H1 (cell line): ENCODE measurements around the gene ACVRL1. TPM values are rescaled to one million over a fixed set of nuclear protein-coding genes. Genes with fewer than 3 reads are reported as not detected.

ENCODE experiments used
- CTCF ChIA-PET: fragments of 300-600 bp; sonication (Branson Sonifier 250); formaldehyde crosslinking; loops from one replicate; lab custom pipeline; 2021; ENCODE audit not compliant: partially characterized antibody; lab: Charles Lee
- POLR2A ChIA-PET: fragments of 300-600 bp; sonication (Branson Sonifier 250); formaldehyde crosslinking; loops from one replicate; lab custom pipeline; 2021; ENCODE audit warnings: inconsistent platforms; ENCODE audit not compliant: partially characterized antibody; lab: Charles Lee
- DNase-seq, 2 experiments: peaks; one replicate each; pipeline versions ENCODE4 v3.0.0 to v3.0.0-alpha.2; 2010 to 2022; ENCODE audit warnings: low spot score in 2 of 2, low read depth in 1 of 2, mixed read lengths in 1 of 2
- FAIRE-seq: peaks from 2 replicates; lab custom pipeline; 2011; peaks lifted over from hg19 to GRCh38; lab: Jason Lieb, UNC
- H2AFZ ChIP-seq: 2 replicates; pipeline ENCODE4 v1.8.1; 2012; ENCODE audit warnings: low read length, inconsistent platforms
- H2AK5ac ChIP-seq: 2 replicates; pipeline ENCODE4 v1.6.1; 2013; ENCODE audit warnings: low read depth, low read length
- H2BK120ac ChIP-seq: replicated peaks from 2 replicates; pipeline ENCODE3; 2013; ENCODE audit warnings: low read depth, low read length, inconsistent platforms
- H2BK12ac ChIP-seq: 2 replicates; pipeline ENCODE4 v1.6.1; 2013; ENCODE audit warnings: low read depth, low read length
- H2BK15ac ChIP-seq: 2 replicates; pipeline ENCODE4 v1.6.1; 2013; ENCODE audit warnings: low read length
- H2BK20ac ChIP-seq: 2 replicates; pipeline ENCODE4 v1.6.1; 2013; ENCODE audit warnings: low read length
- H2BK5ac ChIP-seq: 2 replicates; pipeline ENCODE4 v1.6.1; 2013; ENCODE audit warnings: low read depth, low read length
- H3K14ac ChIP-seq: 2 replicates; pipeline ENCODE4 v1.6.1; 2013; ENCODE audit warnings: inconsistent platforms; ENCODE audit not compliant: insufficient read length
- H3K18ac ChIP-seq: 2 replicates; pipeline ENCODE4 v1.6.1; 2013; ENCODE audit warnings: low read length; ENCODE audit errors: extremely low read depth
- H3K23ac ChIP-seq: 2 replicates; pipeline ENCODE4 v1.6.1; 2013; ENCODE audit warnings: inconsistent platforms; ENCODE audit not compliant: insufficient read length
- H3K23me2 ChIP-seq: 2 replicates; pipeline ENCODE4 v1.6.1; 2013; ENCODE audit warnings: low read depth, low read length
- H3K27ac ChIP-seq: 2 replicates; pipeline ENCODE4 v1.6.1; 2011; ENCODE audit warnings: low read depth, low read length, inconsistent platforms
- H3K27me3 ChIP-seq, 4 experiments: replicated peaks in 1 of 4; 1 replicate in 1 of 4; 2 replicates in 3 of 4; pipeline versions ENCODE4 v1.6.1 to v1.8.1; 2011 to 2013; ENCODE audit warnings: low read length in 3 of 4, mild to moderate bottlenecking in 3 of 4, inconsistent platforms in 2 of 4, mixed read lengths in 2 of 4, moderate library complexity in 1 of 4; ENCODE audit not compliant: control insufficient read depth in 3 of 4, insufficient read depth in 3 of 4; ENCODE audit errors: extremely low read depth in 1 of 4
- H3K36me3 ChIP-seq, 4 experiments: 2 replicates each; pipeline versions ENCODE4 v1.6.1 to v1.8.1; 2011 to 2013; ENCODE audit warnings: mild to moderate bottlenecking in 4 of 4, low read length in 3 of 4, moderate library complexity in 2 of 4, control low read depth in 1 of 4, inconsistent platforms in 1 of 4; ENCODE audit not compliant: insufficient read depth in 4 of 4, control insufficient read depth in 2 of 4
- H3K4ac ChIP-seq: replicated peaks from 2 replicates; pipeline ENCODE3; 2013; ENCODE audit warnings: low read length, low read depth, mixed read lengths, inconsistent platforms; ENCODE audit not compliant: insufficient read length
- H3K4me1 ChIP-seq, 4 experiments: replicated peaks in 1 of 4; 1 replicate in 1 of 4; 2 replicates in 3 of 4; pipeline versions ENCODE4 v1.6.1 to v1.8.1; 2011 to 2013; ENCODE audit warnings: low read length in 3 of 4, inconsistent platforms in 2 of 4, mixed read lengths in 1 of 4; ENCODE audit not compliant: insufficient read depth in 4 of 4, control insufficient read depth in 3 of 4
- H3K4me2 ChIP-seq, 2 experiments: 2 replicates each; pipeline versions ENCODE4 v1.6.1 to v1.8.1; 2011 to 2013; ENCODE audit warnings: low read depth in 2 of 2, low read length in 2 of 2, control low read depth in 1 of 2, inconsistent platforms in 1 of 2, mild to moderate bottlenecking in 1 of 2; ENCODE audit not compliant: insufficient read depth in 1 of 2
- H3K4me3 ChIP-seq, 4 experiments: fragments of 200-600, 300-600 bp in 1 of 4; sonication (generic), shearing (Covaris generic), sonication (Bioruptor Twin) in 1 of 4; 2 replicates each; pipeline versions ENCODE4 v1.5.1 to v1.8.1; 2011 to 2016; ENCODE audit warnings: low read length in 4 of 4, low read depth in 3 of 4, control low read depth in 2 of 4, inconsistent platforms in 2 of 4, mild to moderate bottlenecking in 2 of 4, mixed read lengths in 1 of 4, moderate library complexity in 1 of 4; ENCODE audit not compliant: insufficient read depth in 2 of 4; ENCODE audit errors: extremely low read depth in 1 of 4
- H3K56ac ChIP-seq: replicated peaks from 2 replicates; pipeline ENCODE3; 2013; ENCODE audit warnings: low read depth, mild to moderate bottlenecking, mixed read lengths, low read length, inconsistent platforms; ENCODE audit not compliant: insufficient read length
- H3K79me1 ChIP-seq: 2 replicates; pipeline ENCODE4 v1.6.1; 2013; ENCODE audit warnings: low read depth, low read length, control low read depth
- H3K79me2 ChIP-seq, 2 experiments: 2 replicates each; pipeline versions ENCODE4 v1.6.1 to v1.8.1; 2012 to 2013; ENCODE audit warnings: low read length in 2 of 2, mild to moderate bottlenecking in 2 of 2, inconsistent platforms in 1 of 2; ENCODE audit not compliant: insufficient read depth in 2 of 2, control insufficient read depth in 1 of 2
- H3K9ac ChIP-seq, 4 experiments: replicated peaks in 1 of 4; 1 replicate in 1 of 4; 2 replicates in 3 of 4; pipeline versions ENCODE4 v1.6.1 to v1.8.1; 2011 to 2013; ENCODE audit warnings: low read depth in 3 of 4, low read length in 3 of 4, control low read depth in 2 of 4, mild to moderate bottlenecking in 2 of 4, moderate library complexity in 2 of 4, inconsistent platforms in 1 of 4; ENCODE audit errors: extremely low read depth in 1 of 4
- H3K9me3 ChIP-seq, 2 experiments: 2 replicates each; pipeline versions ENCODE4 v1.6.1 to v1.8.1; 2012 to 2013; ENCODE audit warnings: mild to moderate bottlenecking in 2 of 2, moderate library complexity in 2 of 2, control low read depth in 1 of 2, inconsistent platforms in 1 of 2, low read depth in 1 of 2, low read length in 1 of 2, mixed read lengths in 1 of 2; ENCODE audit not compliant: insufficient read depth in 2 of 2
- H4K20me1 ChIP-seq, 2 experiments: replicated peaks in 1 of 2; 2 replicates each; pipeline versions ENCODE3 to v1.8.1; 2011 to 2013; ENCODE audit warnings: inconsistent platforms in 2 of 2, low read length in 2 of 2, mild to moderate bottlenecking in 1 of 2; ENCODE audit not compliant: insufficient read depth in 2 of 2, control insufficient read depth in 1 of 2
- H4K5ac ChIP-seq: 2 replicates; pipeline ENCODE4 v1.6.1; 2013; ENCODE audit warnings: low read length, low read depth, mixed read lengths, inconsistent platforms; ENCODE audit not compliant: insufficient read length
- H4K8ac ChIP-seq: 2 replicates; pipeline ENCODE4 v1.8.0; 2013; ENCODE audit warnings: mild to moderate bottlenecking, moderate library complexity, low read length, inconsistent platforms; ENCODE audit not compliant: insufficient read depth; ENCODE audit errors: extremely low read depth
- H4K91ac ChIP-seq: replicated peaks from 2 replicates; pipeline ENCODE3; 2013; ENCODE audit warnings: low read length, mixed read lengths, inconsistent platforms; ENCODE audit not compliant: insufficient read length
- CTCF ChIP-seq, 3 experiments: IDR thresholded peaks; 1 replicate in 2 of 3; 2 replicates in 1 of 3; pipeline versions ENCODE4 v1.5.1 to v1.6.1; 2011; ENCODE audit warnings: low read length in 3 of 3, mild to moderate bottlenecking in 3 of 3, inconsistent platforms in 2 of 3, low read depth in 1 of 3, moderate library complexity in 1 of 3; ENCODE audit not compliant: insufficient read depth in 1 of 3; ENCODE audit errors: control extremely low read depth in 1 of 3
- GABPA ChIP-seq: IDR thresholded peaks from 2 replicates; pipeline ENCODE4 v1.6.1; 2011; ENCODE audit warnings: mild to moderate bottlenecking, low read length, moderate library complexity, borderline replicate concordance; ENCODE audit not compliant: insufficient read depth
- SIN3A ChIP-seq, 2 experiments: IDR thresholded peaks in 1 of 2; conservative IDR thresholded peaks in 1 of 2; 2 replicates each; pipeline ENCODE4 v1.6.1; 2011 to 2012; ENCODE audit warnings: low read length in 2 of 2, improper control_type of control experiment in 1 of 2, low read depth in 1 of 2, mild to moderate bottlenecking in 1 of 2
- SP4 ChIP-seq: IDR thresholded peaks from 2 replicates; pipeline ENCODE4 v1.6.1; 2012; ENCODE audit warnings: low read length, inconsistent platforms
- TAF7 ChIP-seq: optimal IDR thresholded peaks from 2 replicates; pipeline ENCODE3; 2011; ENCODE audit warnings: low read depth, mild to moderate bottlenecking, inconsistent platforms, low read length, moderate library complexity, borderline replicate concordance
- YY1 ChIP-seq: IDR thresholded peaks from 2 replicates; pipeline ENCODE4 v1.6.1; 2011; ENCODE audit warnings: low read depth, mild to moderate bottlenecking, low read length
- WGBS, 2 experiments: shearing (Covaris generic) in 1 of 2; methylation state at CpG; one replicate each; pipeline versions ENCODE4 v1.1.6 to v1.1.7; 2013 to 2015; ENCODE audit warnings: low lambda C conversion rate in 2 of 2, mixed read lengths in 2 of 2, inconsistent platforms in 1 of 2, low coverage in 1 of 2, missing lambda C conversion rate in 1 of 2; ENCODE audit not compliant: insufficient replicate concordance in 2 of 2, insufficient coverage in 1 of 2, insufficient read length in 1 of 2; ENCODE audit errors: extremely low coverage in 1 of 2, missing lambda C conversion rate in 1 of 2; 5-methylcytosine and 5-hydroxymethylcytosine counted together
- polyA plus RNA-seq, 7 experiments: library from polyadenylated mRNA; depleted of rRNA in 3 of 7; stranded (reverse) in 5 of 7; unstranded in 2 of 7; fragments of >200 nt in 5 of 7; fragments of 200-250 nt in 2 of 7; gene quantifications; 1 replicate in 5 of 7; 2 replicates in 1 of 7; 4 replicates in 1 of 7; pipeline versions ENCODE4 v1.2.1 to v1.2.3, GENCODE V29; 2011 to 2013; ENCODE audit warnings: missing spikeins in 2 of 7, mixed read lengths in 2 of 7
- total RNA-seq: library from RNA; stranded (reverse); fragmentation: NEBNext Ultra II Directional; extraction: Animal tissue kit (Norgen Biotek cat#: 25700); gene quantifications from 2 replicates; pipeline ENCODE4 v1.2.1, GENCODE V29; 2021
- TF ChIP-seq, protein P1 (sequence below): IDR thresholded peaks from 2 replicates; pipeline ENCODE4 v1.6.1; 2012; ENCODE audit warnings: inconsistent platforms

Gene ACVRL1
- total and polyA plus RNA-seq, 2 of the 8 experiments (the other 6 are each of a cell fraction or from before 2014, with no cell fraction given) = 0.09 to 0.35 TPM

DNA sequence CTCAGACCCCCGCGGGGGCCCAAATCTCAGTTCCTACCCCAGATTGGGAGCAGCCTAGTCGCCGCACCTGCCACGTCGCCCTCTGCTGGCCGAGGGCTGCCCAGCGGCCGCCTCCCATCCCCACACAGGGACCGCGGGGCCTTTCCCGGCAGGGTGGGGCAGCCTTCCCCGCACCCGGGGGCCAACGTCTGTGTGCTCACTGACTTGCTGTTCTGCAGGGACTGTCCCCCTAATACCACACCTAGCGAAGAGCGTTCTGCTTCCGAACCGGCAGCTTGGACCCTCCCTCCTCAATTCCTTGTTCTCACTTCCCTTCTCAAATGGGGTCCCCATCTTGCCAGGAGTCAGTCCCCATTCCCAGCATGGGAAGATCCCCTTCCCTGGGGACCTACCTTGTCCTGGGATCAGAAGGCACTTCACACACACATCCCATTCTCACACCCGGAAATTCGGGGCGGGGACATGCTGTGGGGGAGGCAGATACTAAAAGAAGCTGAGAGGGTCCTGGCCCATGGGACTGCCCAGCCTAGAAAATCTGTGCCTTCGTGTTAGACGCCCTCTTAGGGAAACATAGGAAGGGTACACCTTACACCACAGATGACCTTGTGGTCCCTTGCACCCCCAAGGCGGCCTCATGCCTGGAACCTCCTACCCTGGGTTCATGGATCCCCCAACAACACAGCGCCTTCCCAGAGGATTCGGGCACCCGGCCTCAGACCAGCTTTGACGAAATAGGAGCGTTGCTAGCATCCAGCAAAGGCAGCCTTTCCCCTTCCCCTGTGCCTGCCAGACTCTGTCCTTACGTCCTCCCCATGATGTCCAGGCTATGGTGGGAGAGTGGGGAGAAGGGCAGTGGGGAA is 16.4 kb downstream of the ACVRL1 start:
- Histone ChIP-seq H3K4ac (no peak overlapping the region), H4K8ac (peak overlapping the region; percentile 19; the same call in 1 of the 2 replicates), H3K79me2 (no peaks in the 10 kb centered on the region), H4K5ac (no peak overlapping the region), H3K23me2 (no peaks in the 10 kb centered on the region; the same call in 1 of the 2 replicates), H3K4me2 (peak overlapping the region; percentile 11 to 59), H3K23ac (no peak overlapping the region), H2AK5ac (no peak overlapping the region), H2BK15ac (peak overlapping the region; percentile 97; the same call in 1 of the 2 replicates), H3K79me1 (no peaks in the 10 kb centered on the region), H4K20me1 (no peaks in the 10 kb centered on the region), H3K14ac (no peak overlapping the region), H2BK20ac (no peak overlapping the region), H2BK5ac (0 out of 2 replicates have a peak overlapping the region, but pooled peaks have one; percentile 9), H2BK12ac (no peak overlapping the region), H3K27me3 (peaks cover 0 to 8% (median 5%) of the 10 kb centered on the region in 4 experiments; a peak in 4 of 7 replicates), H3K36me3 (no peaks in the 10 kb centered on the region), H3K4me1 (peaks cover 2 to 12% (median 7%) of the 10 kb centered on the region in 4 experiments), H2AFZ (peak overlapping the region; percentile 98), H3K18ac (peak overlapping the region; percentile 15; the same call in 1 of the 2 replicates), H3K9me3 (no peaks in the 10 kb centered on the region), H4K91ac (no peak overlapping the region), H3K27ac (no peak overlapping the region), H3K4me3 (peak overlapping the region in 2 of 4 experiments; percentile 3 to 42; a peak in 2 of 8 replicates), H3K9ac (no peak overlapping the region), H3K56ac (no peak overlapping the region), H2BK120ac (no peak overlapping the region)
- FAIRE-seq (no peak), DNase-seq (peak in 1 of 2 experiments; percentile 93)
- ChIA-PET POLR2A (interaction anchor here (0.5 kb wide), 1 partner anchor 114 kb away, joined by 3 read pairs; no protein-coding TSS in a partner anchor), CTCF (interaction anchor here (0.6 to 12.9 kb wide), 31 partner anchors 8 to 968 kb away, joined by 3 to 234 read pairs (median 7); partner anchors contain the start of genes ACVRL1 and ANKRD33)
- 45% methylated on average over 31 of the region's 31 CpGs; no CpG with 5 or more reads in 1 of the 2 experiments for WGBS, 2 experiments
- TF ChIP-seq GABPA = peak; percentile 79; the same call in 1 of the 2 replicates
- no peak for TF ChIP-seq SIN3A (conservative IDR thresholded peaks at IDR 0.05 in 1 of 2, IDR thresholded peaks at IDR 0.05 in 1 of 2; ENCODE audit: low read depth in 1 of 2, low read length in 2 of 2)
- TF ChIP-seq, protein P1, sequence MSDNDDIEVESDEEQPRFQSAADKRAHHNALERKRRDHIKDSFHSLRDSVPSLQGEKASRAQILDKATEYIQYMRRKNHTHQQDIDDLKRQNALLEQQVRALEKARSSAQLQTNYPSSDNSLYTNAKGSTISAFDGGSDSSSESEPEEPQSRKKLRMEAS = 0 out of 2 replicates have a peak, but pooled peaks have one; percentile 10
- peak; percentile 22 for TF ChIP-seq TAF7
- peak; percentile 62; the same call in 1 of the 2 replicates for TF ChIP-seq YY1
- peak; percentile 87 to 95 (median 92) for TF ChIP-seq CTCF (IDR thresholded peaks at IDR 0.05; ENCODE audit: control extremely low read depth in 1 of 3, insufficient read depth in 1 of 3, low read depth in 1 of 3, low read length in 3 of 3)
- 0 out of 2 replicates have a peak, but pooled peaks have one; percentile 40 for TF ChIP-seq SP4
